DLD1 (cell line): ENCODE measurements around the gene ZFYVE28.

Experiments
- in situ Hi-C: cut with HindIII; loops from 2 replicates; pipeline ENCODE4 v1.10.0; 2017; ENCODE audit warnings: low sequenced_read_pairs

Gene ZFYVE28

DNA sequence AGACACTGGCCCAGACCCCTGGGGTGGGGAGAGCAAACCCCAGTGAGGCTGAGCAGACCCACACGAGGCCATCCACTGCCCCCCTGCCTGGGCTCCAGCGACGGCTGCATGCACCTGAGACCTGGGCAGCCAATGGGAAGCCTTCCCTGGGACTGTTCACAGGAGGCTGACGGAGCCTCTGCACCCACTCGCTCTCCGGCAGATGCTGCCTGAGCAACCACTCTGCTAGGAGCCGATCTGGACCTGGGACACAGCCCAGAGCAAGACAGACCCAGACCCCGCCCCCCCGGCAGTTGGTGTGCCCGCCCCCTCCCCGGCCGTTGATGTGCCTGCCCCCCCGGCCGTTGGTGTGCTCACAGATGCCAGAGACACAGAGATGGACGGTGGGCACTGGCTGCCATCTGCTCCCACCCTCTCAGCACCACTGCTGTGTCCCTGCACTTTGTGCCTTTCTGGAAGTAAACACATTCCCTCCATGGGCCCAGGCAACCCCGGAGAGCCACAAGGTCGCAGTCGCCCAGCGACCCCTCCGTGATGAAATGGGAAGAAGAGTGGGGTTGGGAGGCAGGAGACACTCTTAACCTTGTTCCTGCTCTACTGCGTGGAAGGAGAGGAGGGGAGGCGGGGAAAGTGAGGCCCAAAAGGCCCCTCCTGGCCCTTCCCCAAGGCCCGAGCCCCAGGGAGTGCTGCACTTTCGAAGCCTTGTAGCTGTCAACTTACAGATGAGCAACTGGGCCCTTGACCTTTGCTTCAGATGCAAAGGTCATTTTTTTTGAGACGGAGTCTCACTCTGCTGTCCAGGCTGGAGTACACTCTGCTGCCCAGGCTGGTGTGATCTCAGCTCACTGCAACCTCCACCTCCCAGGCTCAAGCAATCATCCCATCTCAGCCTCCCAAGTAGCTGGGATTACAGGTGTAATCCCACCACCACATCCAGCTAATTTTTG, 62.0 kb downstream of the ZFYVE28 start:
- in situ Hi-C loops = no loop called here

DNA sequence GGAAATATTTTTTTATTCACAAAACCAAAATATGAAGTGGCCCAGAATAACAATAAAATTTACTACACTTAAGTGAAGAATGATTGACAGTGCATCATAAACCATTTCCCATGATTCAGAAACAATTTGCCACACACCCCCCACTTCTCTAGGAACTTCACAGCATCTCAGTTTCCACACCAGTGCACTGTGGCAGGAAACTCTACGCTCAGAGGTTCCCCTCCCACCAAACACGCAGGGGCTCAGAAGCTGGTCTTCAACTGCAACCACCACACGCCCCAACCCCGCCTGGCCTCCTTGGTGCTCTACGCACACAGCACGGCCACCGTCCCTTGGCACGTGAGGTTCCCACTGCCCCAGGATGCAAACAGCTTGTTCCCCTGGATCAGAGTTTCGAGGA, 63.7 kb downstream of the ZFYVE28 start:
- in situ Hi-C loops = no loop called here

DNA sequence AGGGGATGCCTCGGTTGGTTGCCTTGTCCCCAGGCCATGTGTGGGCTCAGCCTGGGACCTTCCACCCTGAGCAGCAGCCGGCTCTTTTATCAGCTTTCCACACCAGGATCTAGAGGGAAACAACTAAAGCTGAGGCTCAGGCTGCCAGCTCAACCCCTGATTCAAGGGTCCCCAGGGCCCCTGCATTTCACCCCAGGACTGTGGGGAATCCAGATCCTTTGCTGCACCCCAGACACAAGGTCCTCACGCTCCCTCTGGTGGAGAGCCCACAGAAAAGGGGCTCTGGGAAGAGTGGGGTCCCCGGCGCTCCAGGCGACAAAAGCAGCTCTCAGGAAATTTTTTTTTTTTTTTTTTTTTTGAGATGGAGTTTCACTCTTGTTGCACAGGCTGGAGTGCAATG, 64.3 kb downstream of the ZFYVE28 start:
- in situ Hi-C loops = no loop called here

DNA sequence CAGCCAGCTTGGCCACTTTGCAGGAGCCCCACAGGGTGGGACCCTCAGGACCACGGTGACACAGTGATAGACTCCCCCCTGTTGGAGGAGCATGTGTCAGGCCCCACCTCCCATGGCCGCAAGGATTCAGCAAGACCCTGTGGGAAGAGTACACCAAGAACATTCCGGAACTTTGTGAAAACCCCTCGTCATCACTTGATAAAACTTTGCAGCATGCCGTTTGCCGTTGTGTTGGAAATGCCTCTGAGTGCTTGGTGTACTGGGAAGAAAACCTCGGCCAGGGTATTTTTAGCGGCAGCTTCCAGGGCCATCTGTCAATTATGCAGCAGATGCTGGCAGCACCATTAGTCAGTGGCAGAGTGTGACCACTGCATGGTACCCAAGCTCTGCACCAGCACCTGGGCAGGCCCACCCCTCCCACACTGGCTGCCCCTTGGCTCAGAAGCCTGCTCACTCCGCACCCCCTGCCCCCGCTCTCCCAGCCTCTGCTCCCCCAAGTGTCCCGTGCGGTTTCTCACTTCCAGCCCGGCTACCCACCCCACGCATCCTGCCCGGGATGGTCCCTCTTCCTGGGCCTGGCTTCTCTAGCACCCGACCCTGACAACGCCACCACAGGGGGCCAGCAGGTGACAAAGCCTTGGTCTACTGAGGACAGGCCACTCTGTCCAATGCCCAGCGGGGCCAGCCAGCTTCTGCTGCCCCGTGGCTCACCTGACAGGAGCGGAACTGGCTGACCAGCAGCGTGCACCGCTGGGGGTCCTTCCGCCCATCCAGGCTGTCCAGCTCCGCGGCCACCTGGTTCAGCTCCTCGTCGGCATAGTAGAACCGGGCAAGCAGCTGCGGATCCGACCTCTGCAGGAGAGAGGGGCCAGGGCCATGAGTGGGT, 65.0 kb downstream of the ZFYVE28 start:
- in situ Hi-C loops = no loop called here

DNA sequence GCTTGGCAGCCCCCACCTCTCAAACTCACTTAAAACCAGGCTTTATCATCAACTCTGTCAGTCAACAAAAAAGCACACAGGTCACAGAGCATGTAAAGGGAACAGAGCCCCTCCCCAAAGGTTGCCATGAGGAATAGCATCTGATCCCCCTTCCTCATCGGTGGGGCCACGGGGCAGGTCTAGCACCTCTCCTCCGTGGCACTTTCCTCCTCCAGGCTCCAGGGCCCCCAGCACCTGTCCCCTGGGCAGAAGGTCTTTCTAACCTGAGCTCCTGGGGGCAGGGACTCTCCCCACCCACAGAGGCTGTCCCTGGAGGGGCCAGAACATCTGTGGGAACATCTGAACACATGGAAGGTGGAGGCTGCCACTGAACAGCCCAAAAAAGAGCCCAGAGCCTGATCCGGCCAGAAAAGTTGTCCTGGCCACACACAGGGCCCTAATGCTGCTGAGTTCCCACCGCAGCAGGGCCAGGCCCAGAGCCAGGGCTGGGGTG, 65.7 kb downstream of the ZFYVE28 start:
- in situ Hi-C loops = no loop called here

DNA sequence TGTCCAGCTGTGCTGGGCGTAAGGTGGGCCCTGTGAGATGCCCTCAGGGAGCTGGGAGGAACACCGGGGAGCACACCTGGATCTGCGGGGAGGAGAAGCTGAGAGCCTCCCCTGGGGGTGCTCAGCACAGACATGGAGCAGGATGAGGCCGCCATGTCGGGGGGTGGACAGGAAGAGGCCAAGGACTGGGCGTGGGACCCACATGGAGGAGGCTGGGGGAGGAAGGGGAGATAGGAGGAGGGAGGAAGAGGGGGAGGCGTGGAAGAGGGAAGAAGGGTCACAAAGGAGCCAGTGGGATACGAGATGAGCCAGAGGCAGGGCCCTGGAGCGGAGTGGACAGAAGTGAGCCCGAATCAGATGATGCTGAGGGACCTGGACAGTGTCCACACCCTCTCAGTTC, 66.3 kb downstream of the ZFYVE28 start:
- in situ Hi-C loops = no loop called here

DNA sequence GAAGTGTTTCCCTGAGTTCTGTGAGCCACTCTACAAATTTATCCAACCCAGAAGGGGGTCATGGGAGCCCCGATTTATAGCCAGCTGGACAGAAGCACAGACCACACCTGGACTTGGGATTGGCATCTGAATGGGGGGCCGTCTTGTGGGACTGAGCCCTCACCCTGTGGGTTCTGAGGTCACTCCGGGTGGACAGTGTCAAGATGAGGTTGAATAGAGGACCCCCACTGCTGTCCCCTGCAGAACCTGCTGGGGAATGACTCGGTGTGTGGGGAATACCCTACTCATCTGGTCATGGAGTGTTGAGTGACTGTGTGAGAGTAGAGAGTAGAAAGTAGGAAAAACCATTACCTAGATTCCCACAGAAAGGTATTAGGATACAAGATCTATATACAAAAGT, 67.5 kb downstream of the ZFYVE28 start:
- in situ Hi-C loops = no loop called here

DNA sequence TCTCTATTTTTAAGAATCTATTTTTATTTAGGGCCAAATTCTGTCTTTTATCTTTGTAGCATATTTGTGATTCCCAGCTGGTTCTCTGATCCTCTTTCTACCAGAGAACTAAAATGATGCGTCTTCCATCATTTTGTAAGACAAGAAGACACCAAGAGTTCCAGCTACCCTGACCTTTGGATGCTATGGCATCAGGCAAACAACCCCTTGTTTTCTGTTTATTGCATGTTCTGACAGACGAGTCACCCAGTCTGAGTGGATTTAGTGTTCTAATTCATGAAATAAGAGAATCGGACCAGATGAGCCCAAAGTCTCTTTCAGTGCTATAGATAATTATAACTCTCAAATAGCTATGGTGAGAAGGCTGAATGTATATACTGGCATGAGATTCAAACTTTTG, 69.7 kb downstream of the ZFYVE28 start:
- in situ Hi-C loops = no loop called here

DNA sequence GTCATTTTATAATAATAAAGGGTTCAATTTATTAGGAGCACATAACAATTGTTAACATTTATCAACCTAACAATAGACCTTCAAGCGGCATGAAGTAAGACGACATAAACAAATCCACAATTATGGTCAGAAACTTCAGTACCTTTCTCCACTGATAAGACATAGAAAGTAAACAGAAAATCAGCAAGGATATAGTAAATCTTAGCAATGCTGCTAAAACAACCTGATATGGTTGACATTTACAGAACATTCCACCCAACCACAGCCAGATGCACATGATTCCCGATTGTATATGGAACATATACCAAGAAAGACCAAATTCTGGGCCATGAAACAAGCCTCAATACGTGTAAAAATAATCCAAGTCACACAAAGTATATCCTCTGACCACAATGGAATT, 71.3 kb downstream of the ZFYVE28 start:
- in situ Hi-C loops = no loop called here

DNA sequence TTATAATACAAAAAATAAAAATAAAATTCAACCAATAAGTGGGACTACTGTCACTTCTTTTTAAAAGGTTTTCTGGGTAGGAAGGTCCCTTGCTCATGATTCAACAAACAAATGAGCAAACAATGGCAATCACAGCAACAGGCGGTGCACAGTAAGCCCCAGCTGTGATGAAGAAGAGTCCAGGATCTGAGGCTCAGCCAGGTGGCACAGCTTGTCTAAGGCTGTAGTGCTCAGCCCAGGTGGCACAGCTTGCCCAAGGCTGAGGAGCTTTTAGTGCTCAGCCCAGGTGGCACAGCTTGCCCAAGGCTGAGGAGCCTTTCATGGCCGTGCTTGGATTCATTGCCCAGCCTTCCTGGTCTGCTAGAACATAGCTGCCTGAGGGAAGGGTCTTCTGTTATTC, 75.0 kb downstream of the ZFYVE28 start:
- in situ Hi-C loops = no loop called here

DNA sequence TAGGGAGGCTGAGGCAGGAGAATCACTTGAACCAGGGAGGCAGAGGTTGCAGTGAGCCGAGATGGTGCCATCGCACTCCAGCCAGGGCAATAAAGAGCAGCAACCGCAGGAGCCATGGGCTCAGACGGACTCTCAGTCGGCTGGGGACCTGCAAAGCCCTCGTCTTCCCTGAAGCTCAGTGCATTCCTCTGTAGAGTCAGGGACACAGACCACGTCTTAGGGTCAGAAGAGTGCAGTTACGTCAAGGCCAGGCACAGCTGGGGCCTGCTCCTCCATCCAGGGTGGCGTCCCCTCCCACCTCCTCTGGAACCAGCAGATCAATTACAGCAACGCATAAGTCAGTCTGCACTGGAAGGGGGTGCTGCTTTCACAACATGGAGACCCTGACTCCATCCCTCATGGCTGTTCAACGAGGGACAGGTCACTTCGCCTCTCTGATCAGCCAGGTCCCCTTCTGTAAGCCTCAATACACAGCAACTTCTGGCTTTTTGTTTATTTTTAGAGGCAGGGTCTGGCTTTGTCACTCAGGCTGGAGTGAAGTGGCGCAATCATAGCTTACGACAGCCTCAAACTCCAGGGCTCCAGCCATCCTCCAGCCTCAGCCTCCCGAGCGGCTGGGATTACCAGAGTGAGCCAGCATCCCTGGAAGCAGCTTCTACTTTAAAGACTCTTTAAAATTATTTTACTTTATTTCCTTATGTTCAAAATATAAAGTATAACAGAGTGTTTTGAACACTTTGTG, 76.4 kb downstream of the ZFYVE28 start:
- in situ Hi-C loops = no loop called here

DNA sequence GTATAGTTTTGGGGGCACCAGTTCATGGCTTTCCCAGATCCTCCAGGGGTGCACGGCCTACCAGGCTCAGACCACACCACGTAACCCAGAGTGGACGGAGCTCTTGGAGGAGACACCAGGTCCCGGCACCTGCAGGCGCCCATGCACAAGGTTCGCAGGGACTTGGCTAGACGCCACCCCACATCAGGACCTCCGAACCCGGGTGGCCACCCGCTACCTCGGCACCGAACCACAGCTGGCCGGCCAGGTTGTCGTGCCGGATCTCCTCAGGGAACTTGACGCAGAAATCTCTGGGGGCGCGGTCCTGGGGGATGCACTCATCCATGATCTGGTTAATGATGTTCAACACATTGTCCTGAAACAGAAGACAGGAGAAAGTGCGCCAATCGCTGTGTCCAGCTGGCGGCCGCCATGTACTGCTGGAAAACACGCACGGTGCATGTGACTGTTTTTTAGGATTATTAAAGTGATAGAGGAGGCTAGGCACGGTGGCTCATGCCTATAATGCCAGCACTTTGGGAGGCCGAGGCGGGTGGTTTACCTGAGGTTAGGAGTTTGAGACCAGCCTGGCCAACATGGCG, 77.1 kb downstream of the ZFYVE28 start:
- in situ Hi-C loops = no loop called here

DNA sequence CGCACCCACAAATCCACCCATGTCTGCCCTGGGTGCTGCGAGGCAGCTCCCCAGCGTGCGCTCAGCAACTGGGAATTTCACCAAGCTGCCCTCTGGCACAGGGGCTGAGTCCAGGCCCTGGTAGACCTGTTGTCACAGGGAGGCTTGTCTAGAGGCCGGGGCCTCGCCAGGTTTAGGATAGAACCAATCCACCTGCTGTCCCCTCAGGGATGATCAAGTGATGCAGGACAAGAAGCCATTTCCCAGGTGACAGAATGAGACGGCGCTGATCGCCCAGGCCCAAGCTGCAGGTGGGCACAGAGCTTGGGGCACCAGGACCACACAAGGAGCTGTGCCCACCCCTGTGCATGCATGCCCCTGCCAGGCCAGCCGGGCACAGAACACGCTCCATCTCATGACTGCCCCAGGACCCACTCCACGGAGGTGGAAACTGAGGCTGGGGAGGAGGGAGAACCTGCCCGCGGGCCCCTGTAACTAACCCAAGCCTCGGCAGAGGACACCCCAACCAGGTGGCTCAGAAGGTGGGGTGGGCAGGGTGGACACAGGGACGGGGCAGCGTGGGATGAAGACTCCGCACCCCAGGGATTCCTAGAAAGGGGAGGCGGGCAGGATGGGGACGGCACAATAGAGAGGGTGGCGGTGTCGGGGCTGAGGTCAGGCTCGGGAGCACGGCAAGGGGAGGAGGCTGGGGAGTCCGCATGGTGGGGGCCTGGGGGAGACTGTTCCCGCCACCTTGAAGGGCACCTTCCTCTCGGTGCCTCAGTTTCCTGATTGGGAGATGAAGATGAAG, 78.0 kb downstream of the ZFYVE28 start:
- in situ Hi-C loops = no loop called here

DNA sequence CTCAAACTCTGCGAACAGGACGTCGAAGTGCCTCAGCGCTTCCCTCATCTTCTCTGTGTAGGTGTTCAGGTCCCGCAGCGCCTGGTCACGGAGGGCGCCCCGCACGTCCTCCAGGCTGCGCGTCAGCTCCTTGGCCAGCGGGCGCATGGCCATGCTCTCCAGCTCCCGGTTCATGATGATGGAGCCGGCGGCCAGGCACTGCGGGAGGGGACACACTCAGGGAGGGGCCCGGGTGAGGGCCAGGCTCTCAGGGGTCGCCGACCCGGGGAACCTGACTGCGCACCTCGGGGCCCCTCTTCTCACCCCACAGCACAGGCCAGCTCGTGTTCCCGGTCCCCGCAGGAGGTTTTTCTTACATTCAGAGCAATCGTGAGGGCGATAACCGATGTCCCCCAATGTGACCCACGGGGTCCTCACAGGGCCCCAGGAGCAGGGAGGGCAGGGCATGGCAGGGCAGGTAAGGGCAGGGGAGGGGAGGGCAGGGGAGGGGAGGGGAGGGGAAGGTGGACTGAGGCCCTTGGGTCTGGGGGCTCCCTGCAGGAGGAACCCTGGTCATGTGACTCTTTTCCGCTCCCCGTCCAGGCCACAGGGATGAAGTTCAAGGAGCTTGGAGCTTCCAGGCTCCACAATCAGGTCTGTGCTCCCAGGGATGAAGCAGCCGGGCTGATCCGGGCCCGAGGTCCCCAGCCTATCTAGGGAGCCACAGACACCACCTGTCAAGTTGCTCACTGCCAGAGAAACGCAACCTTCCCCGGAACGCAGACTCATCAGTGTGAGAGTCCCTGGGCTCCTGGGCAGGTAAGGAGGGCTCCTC, 78.8 kb downstream of the ZFYVE28 start:
- in situ Hi-C loops = no loop called here

DNA sequence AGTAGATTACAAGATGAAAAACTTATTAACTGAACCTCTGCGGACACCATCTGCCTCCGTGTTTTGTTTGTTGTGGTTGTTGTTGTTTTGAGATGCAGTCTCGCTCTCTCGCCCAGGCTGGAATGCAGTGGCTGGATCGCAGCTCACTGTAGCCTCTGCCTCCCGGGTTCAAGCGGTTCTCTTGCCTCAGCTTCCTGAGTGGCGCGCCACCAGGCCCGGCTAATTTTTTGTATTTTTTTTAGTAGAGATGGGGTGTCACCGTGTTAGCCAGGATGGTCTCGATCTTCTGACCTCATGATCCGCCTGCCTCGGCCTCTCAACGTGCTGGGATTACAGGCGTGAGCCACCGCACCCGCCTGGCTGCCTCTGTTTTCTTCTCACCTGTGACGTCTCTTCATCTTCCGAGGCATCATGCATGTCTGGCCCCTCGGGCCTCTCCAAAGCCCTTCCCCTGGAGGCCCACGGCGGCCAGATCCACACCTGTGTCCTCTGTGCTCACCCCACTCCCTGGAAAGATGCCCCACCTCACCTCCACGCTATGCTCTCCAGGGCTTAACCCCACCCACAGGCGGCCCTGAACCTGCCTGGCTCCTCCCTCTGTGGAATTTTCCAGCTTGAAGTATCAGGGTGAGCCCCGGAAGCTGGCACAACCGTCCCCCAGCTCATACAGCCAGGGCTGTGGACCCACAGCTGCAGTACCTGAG, 79.5 kb downstream of the ZFYVE28 start:
- in situ Hi-C loops = no loop called here

DNA sequence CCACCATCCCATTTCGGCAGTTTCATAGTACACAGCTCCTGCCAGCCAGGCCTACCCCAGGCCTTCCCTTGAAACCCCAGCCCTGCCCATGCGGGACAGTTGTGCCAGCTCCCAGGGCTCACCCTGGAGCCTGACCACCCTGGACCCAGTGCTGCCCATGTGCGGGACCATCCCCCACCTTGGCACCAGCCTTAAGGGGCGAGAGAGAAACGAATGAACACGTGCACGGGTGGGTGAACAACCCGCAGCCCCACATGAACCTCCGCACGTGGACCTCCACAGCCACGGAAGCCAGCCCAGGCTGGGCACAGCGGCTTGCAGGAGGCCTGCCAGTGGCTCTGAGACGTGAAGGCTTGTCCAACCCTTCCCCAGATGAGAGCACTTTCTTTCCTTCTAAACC, 80.5 kb downstream of the ZFYVE28 start:
- in situ Hi-C loops = no loop called here

DNA sequence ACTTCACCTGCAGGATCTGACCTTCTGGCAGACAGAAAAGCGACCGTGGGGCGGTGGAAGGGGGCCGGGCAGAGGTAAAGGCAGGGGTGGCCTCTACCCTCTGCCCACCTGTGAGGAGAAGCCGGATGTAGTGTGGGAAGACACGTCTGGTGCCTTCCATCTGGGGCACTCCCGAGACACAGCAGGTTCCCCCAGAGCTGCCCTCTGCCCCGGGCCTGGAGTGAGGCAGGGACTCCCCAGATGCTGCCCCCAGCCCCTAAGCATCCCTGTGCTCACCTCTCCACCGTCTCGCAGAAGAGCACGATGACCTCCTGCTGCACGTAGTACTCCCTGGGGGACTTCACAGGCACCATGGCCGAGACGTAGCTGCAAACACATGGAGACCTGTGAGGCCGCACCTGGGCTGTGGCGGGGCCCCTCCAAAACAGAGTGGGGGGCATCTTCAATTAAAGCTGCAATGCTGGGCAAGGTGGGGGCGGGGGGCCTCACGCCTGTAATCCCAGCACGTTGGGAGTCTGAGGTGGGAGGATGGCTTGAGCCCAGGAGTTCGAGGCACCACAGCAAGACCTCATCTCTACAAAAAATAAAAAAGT, 81.2 kb downstream of the ZFYVE28 start:
- in situ Hi-C loops = no loop called here

DNA sequence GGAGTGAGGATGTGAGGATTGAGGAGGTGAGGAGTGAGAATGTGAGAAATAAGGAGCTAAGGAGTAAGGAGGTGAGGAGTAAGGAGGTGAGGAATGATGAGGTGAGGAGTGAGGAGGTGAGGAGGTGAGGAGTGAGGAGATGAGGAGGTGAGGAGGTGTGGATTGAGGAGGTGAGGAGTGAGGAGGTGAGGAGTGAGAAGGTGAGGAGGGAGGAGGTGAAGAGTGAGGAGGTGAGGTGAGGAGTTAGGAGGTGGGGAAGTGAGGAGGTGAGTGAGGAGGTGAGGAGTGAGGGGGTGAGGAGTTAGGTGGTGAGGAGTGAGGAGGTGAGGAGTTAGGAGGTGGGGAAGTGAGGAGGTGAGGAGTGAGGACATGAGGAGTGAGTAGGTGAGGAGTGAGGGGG, 81.8 kb downstream of the ZFYVE28 start:
- in situ Hi-C loops = no loop called here
